Nucleus accumbens (tissue), 56 donors: ENCODE results near the gene HYDIN.

Experiments
- DNase-seq, 56 donors: peaks; one replicate each; lab custom pipeline; 2025; lab: John Stamatoyannopoulos, UW

Gene HYDIN

DNA sequence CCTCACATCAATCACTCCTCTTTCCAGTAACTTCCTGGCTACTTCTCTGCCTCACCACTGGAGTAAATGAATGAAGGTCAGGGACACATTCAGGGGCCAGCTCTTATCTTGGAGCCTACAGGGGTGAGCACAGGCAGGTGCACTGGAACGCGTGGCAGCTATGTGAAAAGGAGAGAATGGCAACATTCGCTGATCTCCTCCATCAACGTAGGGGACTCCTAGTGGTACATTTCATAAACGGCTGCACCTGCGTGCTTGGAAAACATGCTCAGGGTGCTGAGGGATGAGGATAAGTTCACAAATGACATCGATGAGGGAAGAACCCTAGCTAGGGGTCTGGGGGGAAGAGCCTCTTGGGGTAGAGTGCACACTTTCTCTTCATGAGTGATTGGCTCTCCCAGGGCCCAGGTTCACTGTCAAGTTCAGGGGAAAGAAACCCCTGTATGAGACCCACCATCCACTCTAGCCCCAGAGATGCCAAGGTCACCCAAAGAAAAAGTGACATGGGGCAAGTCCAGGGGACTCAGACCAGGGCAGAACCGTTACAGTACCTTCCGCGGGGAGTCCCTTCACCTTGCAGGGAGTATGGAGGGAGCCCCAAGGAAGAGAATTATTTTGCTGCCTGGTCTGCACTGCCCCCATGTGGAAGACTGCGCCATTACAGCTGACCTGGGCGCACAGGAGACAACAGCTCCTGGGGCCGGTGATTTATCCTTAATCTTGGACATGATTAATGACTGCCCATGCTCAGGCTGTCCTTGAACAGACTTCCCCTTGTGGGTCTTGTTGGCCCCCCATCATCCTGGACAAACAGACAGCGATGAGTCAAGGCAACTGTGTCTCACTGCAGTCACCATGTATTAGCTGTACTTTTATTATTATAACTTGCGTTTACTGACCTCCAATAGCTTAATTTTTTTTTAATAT lies 459.6 kb downstream of the HYDIN start:
- peak in 45 of 56 donors; percentile 14 to 81 (median 40) for DNase-seq

DNA sequence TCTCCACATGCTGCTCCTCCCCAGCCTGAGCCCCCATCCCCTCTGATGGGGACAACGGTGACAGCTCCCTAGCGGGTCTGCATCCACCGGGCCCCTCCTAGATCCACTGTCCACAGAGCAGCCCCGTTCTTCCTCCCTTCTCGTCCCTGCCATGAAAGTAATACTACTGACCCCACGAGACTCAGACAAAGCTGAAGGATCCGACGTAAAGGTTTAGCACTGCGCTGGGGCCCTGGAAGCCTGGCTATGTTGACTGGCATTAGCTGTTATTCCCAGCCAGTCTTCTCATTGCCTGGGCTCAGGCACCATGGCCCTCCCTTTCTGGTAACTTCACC lies 460.3 kb downstream of the HYDIN start:
- DNase-seq: no peak

DNA sequence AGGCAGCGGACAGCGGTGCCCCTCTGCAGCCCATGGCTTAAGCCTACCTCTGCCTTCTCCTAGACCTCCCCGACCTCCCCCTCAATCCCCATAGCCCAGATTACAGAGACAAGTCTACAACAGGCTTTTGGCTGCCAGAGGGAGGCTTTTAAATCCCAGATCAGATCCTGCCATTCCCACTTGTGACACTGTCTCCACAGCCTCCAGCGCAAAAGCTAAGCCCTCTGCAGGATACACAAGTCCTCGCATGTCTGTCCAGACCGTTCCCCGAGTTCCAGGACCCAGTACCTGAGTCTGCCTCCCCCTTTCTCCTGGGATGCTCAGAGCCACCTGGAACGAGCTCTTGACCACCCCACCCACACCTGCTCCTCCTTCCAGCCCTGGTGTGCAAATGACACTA lies 460.8 kb downstream of the HYDIN start:
- DNase-seq: no peak

DNA sequence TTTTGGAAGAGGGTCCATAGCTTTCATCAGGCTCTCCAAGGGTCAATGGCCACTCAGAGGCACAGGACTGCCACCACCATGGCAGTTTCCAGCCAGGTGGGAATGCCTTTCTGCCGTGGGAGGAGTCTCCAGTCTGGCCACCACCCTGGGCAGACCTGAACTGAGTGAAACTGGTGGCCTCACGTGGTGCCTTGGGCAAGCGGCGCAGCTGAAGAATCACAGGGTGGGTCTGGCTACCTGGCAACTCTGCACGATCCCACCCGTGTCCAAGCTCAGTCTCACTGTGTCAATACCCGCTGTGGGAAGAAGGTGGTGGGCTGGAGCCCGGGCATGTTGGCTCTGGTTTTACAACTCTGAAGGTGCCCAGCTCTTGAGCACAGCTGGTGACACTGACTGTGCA lies 461.4 kb downstream of the HYDIN start:
- no peak for DNase-seq

DNA sequence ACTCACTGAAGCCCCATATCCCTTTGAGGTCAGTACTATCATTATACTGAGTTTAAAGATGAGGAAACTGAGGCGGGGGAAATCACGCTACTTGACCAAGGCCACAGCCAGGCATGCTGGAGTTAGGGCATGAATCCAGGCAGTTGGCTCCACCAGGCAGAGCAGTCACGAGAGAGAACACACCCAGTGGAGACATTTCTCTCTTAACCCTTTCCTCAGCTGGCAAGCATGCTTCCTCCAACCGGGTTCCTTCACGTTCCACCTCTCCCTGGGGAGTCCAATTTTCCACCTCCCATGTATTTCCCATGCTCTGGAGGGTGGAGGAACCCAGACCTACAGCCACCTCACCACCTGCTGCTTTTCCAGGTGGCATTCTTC lies 462.3 kb downstream of the HYDIN start:
- DNase-seq: no peak

DNA sequence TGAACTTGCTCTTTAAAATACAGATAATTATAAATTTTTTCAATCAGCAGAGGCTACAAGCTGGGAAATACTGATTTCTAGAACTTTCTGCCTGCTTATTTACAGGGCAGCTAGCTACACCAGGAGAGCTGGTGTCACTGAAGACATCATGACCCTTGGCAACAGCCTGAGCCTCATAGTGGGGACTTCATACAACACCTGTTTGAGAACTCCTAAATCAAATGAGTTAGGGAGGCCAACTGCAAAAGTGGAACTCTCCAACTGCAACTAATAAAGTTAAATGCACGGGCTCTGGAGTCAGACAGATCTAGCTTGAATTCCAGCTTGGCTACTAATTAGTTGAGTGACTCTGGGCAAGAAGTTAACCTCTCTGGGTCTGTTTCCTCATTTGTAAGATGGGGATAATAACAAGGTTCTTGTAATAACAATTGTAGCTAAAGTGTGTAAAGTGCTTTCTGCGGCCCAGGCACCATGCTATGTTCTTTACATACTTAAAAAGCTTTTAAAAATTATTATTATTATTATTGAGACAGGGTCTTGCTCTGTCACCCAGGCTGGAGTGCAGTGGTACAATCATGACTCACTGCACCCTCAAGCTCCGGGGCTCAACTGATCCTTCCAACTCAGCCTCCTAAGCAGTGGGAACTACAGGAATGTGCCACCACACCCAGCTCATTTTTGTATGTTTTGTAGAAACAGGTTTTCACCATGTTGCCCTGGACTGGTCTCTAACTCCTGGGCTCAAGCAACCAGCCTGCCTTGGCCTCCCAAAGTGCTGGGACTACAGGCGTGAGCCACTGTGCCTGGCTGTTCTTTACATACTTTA lies 462.9 kb downstream of the HYDIN start:
- no peak for DNase-seq

DNA sequence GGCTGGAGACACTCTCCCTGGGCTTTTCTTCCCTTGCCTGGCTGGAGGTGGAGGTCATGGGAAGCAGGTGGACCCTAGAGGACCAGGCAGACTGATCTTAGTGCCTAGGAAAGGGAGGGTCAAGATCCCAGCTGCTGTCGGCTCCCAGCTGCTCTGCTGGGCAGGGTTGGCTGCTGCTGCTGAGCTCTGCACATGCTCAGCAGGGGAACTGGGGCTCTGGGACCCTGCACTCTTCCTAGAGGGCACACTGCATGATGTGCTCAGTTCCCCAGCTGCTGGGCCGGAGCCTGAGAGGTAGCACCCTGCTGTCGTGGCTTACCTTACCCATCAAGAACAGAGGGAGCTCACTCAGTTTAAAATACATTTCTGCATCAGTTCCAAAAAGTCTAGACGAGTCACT lies 463.9 kb downstream of the HYDIN start:
- no peak for DNase-seq

DNA sequence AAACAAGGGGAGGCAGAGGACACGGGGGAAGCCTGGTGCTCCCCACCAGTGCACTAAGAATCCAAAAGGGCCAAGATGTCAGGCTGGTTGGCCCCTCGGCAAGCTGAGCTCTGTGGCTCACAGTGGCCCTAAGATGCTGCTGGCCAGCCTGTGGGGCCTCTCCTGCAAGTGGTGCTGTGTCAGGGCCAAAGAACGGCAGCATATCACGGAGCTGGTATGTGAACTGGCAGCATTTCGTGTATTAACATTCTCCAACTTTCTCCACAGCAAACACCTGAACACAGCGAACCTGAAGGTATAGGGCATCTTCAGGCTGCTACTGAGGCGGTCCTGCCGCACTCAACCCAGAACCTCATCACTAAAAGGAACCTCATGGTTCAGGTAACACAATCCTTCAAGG lies 464.3 kb downstream of the HYDIN start:
- no peak for DNase-seq

DNA sequence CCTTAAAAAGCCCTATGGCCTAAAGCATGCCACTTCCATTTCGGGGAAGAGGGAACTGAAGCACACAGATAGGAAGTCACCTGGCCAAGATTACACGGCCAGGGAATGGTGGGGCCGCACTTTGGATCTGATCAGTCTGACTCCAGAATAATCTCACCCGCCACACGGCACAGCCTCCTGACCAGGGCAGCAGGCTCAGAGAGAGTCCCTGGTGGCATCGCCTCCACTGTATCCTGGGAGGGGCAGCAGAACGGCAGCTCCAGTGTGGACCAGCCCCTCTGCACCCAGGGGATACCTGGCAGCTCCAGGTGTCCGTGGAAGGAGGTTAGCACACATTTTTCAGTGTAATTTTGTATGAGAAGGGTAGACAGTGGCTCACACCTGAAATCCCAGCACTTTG lies 465.0 kb downstream of the HYDIN start:
- no peak for DNase-seq

DNA sequence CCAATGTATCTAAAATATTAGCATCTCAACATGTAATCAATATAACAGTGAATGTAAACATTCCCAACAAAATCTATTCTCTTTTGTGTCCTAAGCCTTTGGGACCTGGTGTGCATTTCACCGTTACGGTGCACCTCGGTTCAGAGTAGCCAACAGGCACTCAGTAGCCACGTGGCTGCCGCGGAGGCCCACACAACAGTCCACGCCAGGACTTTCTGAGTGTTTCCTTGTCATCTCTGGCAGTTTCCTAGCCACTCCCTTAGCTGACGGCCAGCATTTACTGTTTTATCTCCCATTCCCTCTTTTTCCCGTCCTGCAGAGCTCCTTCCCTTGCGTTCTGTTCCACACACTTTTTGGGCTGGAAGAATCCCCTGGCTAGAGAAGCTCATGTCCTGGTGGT lies 465.9 kb downstream of the HYDIN start:
- DNase-seq: no peak

DNA sequence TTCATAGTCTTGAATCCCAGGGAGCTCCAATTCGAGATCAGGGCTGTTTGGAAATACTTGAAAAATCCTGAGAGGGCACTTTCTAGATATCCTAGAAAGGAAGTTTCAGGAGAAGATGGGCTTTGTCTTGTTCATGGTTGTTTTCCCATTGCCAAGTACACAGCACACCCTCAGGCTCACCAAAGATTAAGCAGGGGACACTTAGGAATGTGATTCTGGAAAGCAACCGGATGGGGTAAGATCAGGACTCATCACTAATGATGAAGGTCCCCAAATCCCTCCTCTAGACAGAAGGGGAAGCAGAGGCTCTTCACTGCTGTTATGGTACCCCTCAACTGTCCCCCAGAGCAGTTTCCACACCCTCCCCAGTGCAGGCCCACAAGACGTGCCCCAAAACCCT lies 470.3 kb downstream of the HYDIN start:
- DNase-seq: no peak

DNA sequence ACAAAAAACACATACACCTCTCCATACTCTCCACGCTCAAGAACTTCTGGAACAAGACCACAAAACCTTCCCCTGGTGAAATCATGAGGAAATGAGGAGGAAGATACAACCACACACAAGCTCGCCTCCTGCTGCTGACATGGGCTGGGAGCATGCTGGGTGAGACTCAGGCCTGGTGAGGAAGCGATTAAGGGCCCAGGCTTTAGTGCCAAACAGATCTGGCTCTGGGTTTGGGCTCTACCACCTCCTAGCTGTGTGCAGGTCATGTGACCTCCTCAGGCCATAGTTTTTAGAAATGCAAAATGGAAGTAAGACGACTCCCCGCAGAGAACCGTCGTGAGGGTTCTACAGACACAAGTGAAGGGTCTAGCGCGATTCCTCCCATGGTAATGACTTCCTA lies 470.9 kb downstream of the HYDIN start:
- DNase-seq: no peak

DNA sequence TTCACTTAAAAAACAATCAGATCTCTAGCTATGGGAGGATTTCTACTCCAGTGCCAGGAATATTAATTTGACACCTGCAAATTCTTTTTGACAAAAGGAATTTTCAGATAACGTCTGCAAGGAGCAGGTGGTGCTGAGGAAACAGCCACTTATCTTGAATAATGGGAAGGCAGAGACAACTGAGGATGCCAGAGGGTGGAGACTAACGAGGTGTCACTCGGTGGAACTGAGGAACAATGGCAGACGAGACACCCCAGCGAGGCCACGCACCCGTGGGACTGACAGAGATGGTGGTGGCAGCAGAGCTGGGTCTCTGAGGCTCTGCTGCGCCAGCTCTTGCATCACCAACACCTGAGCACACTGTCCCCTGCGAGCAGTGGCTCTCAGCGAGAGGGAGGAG lies 471.7 kb downstream of the HYDIN start:
- peak in 1 of 56 donors; percentile 15 for DNase-seq
